ENCODE measurements around the gene PPP6C.
"Not testable (repeated sequence)": the region's sequence is repeated elsewhere in the genome, so short reads cannot be mapped to it uniquely, and the experiment has no call there.

PPP6C gene

DNA sequence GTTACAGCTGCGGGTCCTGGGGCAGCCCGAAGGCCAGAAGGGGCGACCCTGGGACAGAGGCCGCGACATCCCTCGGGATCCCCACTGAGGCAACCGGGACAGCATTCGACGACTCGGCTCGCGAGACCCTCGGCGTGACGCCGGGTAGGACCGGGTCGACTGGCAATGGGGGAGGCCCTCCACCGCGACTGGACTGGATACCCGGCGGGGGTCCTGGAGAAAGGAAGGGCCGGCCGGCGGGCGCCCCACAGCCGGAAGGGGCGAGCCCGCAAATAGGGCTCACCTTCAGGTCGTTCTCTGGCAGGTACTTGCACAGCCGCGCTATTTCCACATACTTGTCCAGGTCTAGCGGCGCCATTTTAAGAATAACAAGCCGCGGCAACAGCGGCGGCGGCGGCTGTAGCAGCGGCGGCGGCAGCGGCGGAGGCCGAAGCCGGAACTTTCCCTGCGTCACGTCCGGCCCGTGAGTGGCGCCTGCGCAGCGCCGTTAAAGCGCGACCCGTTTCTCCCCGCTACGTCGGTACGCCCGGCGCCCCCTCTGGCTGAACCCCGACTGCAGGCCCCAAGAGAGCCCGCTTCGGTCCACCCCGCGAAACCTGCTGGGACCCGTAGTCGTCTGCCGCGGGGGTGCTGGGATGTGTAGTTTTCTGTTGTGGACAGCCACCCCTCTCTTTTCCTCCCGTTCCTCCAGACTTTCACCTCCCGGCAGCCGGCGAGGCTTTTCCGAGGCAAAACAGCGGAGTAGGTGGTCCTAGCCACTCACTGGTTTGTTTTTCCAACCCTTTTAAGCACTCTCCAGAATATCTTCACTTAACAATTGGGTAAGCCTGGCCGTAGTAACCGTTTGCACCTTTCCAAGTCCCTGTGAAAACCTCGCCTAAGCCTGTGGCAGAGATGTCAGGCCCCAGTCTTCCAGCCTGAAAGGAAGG, at the start of gene PPP6C:
Gene PPP6C, minus strand, starts transcription at position 443 of the 929 bp plus-strand sequence. Its CDS starts 85 bp downstream, at position 358.
- peak; percentile 95 for DNase-seq

DNA sequence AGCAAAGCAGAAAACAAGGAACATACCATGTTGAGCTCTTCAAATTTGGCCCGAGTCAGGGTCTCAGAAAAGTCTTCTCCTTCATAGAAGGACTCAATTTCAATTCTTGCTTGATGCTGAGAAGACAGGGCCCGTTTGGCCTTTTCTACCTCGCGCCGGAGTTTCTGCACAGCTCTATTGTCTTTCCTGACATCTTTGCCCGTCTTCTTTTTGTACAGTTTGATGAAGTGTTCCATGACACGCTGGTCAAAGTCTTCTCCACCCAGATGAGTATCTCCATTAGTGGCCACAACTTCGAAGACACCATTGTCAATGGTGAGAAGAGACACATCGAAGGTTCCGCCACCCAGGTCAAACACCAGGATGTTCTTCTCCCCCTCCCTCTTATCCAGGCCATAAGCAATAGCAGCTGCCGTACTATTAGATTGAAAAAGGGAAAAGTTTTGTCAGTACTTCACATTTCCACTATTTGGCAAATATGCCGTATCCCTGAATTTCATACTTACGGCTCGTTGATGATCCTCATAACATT, 49.4 kb upstream of the PPP6C start:
- no peak for DNase-seq

DNA sequence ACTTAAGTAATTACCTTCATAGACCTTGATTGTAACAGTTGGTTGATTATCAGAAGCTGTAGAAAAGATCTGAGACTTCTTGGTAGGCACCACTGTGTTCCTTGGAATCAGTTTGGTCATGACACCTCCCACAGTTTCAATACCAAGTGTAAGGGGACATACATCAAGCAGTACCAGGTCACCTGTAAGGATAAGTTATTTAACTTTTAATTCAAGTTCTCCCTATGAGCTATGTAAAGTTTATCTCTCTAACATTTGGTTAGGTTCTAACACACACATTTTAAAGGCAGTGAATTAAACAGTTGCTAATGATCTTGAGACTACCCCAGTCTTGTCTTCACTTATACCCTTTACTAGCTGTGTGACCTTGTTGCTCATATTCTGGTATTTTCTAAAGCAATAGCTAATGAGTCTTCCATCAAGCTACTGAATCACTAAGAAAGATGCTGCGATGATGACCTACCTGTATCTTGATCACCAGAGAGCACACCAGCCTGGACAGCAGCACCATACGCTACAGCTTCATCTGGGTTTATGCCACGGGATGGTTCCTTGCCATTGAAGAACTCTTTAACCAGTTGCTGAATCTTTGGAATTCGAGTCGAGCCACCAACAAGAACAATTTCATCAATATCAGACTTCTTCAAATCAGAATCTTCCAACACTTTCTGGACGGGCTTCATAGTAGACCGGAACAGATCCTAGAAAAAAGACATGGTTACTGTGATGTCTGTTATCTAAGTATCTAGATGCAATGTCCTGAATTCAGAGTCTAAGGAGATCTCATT, 48.7 kb upstream of the PPP6C start:
- no peak for DNase-seq

DNA sequence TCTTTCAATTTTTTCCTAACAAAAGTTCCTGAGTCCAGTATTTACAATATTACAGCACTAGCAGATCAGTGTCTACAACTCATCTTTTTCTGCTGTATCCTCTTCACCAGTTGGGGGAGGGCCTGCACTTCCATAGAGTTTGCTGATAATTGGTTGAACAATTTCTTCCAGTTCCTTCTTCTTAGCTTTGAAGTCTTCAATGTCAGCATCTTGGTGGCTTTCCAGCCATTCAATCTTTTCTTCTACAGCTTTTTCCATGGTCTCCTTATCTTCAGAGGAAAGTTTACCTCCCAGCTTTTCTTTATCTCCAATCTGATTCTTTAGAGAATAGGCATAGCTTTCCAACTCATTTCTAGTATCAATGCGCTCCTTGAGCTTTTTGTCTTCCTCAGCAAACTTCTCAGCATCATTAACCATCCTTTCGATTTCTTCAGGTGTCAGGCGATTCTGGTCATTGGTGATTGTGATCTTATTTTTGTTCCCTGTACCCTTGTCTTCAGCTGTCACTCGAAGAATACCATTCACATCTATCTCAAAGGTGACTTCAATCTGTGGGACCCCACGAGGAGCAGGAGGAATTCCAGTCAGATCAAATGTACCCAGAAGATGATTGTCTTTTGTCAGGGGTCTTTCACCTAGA, 47.0 kb upstream of the PPP6C start:
- not testable (repeated sequence) for DNase-seq

DNA sequence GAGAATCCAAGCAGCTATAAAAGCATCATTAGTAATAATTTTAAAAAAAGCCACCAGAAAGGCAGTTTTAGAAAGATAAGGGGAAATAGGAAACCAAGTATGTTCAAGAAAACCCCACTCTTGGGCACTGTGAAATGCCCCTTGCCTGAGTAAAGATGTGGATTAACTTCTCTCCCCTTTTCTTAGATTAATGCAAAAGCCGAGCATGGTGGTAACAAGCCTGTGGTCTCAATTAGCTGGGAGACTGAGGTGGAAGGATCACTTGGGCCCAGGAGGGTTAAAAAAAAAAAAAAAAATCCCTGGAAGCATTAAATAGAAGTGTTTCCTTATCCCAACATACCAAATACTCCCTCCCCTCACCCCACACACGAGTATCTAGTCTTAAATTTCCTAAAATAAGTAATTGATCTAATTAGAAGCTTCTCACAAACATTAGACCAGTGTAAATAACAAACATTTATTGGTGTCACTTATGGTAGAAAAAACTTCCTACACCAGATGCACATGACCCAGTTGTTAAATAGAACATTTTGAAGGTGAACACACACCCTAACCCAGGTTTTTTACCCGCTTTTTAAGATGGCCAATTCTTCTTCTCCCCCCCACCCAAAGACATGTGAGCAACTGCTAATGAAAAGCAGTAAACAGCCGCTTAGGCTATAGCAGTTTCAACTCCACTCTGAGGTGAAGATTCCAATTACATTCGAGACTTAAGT, 46.4 kb upstream of the PPP6C start:
- DNase-seq: no peak

DNA sequence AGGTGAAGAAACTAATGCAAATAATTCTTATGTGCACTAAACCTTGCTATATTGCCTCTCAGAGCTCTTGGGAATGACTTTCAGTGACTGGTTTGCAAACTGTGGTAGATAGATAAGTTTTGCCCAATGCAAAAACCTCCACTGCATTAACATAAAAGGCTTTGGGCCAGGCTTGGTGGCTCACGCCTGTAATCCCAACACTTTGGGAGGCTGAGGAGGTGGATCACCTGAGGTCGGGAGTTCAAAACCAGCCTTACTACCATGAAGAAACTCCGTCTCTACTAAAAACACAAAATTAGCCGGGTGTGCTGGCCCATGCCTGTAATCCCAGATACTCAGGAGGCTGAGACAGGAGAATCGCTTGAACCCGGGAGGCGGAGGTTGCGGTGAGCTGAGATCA, 44.5 kb upstream of the PPP6C start:
- DNase-seq: not testable (repeated sequence)

DNA sequence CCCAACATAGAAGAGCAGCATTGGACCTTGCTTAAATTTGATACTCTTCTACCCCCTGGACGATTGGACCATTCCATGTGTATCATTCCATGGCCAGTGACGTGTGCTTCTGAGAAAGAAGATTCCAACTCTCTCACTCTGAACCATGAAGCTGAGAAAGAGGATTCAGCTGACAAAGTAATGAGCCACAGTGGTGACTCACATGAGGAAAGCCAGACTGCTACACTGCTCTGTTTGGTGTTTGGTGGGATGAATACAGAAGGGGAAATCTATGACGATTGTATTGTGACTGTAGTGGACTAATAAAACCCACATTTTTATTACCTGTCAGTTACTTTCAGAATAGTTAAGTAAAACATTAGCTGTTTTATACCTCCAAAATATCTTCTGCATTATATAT, 44.1 kb upstream of the PPP6C start:
- no peak for DNase-seq

DNA sequence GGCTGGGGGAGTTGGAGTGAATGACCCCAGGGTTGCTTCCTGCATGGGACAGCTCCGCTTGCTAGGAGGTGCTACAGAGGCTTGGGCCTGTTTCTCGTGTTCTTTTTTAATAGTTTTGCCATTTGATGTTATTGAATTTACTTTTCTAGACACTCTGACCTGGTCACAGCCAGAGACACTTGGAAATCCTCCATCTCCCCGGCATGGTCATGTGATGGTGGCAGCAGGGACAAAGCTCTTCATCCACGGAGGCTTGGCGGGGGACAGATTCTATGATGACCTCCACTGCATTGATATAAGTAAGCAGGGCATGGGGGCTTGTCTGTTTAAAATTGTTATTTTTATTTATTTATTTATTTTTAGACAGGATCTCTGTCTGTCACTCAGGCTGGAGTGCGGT, 38.2 kb upstream of the PPP6C start:
- DNase-seq: no peak

DNA sequence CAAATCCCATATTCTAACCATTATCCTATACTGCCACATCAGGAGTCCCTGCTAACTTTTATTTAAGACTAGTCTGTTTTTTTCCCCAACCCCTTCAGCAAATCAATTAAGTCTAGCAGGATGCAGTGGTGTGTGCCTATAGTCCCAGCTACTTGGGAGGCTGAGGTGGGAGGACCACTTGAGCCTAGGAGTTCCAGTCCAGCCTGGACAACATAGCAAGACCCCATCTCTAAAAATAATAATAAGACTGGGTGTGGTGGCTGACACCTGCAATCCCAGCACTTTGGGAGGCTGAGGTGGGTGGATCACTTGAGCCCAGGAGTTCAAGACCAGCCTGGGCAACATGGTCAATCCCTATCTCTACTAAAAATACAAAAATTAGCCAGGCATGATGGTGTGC, 35.3 kb upstream of the PPP6C start:
- not testable (repeated sequence) for DNase-seq

DNA sequence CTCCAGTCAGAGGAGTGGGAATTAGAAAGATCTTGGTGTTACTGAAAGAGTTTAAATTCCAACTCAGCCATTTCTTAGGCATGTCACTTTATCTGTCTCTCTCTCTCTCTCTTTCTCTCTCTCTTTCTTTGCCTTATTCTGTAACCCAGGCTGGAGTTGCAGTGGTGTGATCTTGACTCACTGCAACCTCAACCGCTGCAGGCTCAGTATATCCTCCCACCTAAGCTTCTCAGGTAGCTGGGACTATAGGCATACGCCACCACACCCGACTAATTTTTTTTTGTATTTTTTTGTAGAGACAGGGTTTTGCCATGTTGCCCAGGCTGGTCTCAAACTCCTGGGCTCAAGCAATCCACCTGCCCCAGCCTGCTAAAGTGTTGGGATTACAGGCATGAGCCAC, 29.0 kb upstream of the PPP6C start:
- no peak for DNase-seq

DNA sequence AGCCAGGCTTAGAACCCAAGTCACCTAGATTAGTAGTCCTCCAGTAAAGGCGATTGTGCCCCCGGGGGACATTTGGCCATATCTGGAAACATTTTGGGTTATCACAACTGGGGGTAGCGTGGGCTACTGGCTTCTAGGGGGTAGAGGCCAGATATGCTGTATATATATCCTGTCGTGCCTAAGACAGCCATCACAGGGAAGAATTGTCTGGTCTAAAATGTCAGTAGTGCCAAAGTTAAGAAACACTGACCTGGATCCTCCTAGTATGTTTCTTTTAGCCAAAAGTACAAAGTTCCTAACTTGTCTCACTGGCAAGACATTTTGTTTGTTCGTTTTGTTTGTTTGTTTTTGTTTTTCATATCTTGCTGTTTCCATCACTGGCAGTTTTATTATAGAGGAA, 24.6 kb upstream of the PPP6C start:
- DNase-seq: no peak

DNA sequence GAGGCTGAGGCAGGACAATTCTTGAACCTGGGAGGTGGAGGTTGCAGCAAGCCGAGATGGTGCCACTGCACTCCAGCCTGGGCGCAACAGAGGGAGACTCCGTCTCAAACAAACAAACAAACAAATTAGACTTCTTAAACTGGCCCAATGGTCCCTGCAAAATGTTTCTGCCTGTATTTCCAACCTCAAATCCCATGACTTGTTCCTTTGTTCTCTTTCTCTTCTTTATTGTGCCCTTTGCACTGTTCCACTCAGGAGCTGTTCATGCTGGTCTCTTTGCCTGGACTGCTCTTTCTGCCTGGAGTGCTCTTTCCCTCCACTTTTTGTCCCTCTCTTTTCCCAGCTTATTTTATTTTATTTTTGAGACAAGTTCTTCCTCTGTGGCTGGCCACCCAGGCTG, 14.9 kb upstream of the PPP6C start:
- DNase-seq: no peak

DNA sequence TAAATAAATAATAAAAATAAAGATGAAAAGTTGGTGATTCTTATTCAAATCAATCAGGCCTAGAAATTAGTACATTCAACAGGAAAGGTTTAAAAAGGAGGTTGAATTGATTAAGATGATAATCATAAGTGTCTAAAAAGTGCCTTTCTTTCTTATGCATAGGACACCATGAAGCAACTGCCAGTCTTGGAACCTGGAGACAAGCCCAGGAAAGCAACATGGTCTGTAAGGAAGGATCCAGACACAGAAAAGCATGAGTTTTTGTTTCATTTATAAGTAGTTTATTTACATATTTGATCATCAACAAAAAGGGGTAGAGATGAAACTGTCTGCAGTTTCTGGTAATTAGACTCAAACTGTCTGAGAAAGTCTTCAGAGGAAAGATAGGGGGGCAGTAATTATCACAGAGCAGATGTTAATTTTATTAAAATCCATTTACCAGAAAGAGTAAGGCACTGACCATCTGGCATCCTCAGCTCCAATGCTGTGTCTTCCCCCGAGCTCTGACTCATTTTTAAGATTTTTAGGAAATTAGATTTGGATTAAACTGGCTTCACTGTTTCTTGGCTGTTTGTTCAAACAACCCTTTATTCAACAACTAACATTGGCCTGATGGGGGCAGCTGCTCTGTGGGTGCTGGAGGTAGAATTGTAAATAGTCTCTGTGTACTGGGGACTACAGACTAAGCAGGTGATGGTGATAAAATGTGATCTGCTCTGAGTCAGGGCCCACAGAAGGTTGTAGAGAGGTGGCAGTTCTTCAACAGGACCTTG, 13.4 kb upstream of the PPP6C start:
- no peak for DNase-seq

DNA sequence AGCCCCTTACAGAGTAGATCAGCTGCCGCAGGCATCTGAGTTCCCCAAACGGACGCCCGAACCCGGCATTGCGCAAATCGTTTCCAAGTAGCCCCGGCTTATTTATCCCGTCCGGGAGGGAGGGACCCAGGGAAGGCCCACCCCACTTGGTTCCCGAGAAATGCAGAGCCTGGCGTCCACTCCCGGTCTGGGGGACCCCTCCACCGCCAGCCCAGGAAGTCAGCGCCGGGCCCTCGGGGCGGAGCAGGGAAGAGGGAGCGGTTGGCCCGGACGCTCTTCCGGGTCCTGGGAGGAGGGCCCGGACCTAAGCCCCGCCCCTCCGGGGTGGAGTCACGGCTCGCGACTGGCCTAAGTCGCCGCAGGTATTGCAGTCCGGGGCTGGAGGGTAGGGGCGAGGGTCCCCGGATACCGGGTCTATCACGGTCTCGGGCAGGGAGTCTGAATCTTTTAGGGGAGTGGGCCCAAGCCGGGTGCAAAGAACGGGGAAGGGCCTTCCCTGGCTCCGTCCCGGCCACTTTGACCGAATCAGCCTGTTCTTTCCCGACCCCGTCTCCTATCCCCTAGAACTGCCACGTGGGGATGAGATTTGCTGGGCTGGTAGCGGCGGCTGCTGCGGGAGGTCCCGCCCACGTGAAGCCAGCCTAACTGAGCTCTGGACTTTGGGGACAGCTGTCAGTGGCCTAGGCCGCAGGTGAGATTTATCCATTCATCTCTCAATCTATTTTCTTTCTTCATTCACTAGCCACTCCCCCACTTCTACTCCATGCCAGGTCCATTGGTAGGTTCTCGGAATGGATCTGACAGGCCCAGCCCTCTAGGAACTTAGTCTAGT, 10.8 kb upstream of the PPP6C start, which contains the start of gene RABEPK:
Gene RABEPK, plus strand, starts transcription at position 327 of the 832 bp plus-strand sequence. CDS start 2,472 bp downstream, outside the sequence.
- DNase-seq: peak; percentile 75

DNA sequence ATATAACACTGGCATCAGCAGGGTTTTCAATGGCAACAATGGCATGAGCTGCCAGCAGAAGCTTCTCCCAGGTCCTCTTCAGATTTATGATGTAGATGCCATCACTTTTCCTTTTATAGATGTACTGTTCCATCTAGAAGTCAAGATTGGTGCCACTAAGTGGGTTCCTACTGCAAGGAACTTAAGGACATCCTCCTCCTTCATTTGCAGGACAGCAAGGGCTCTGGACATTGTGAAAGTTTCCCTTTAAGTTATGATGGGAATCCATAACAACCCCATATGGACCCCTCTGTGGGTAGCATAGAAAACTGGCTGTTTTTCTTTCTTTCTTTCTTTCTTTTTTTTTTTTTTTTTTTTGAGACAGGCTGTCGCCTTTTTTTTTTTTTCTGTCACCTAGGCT, 6.0 kb upstream of the PPP6C start:
- not testable (repeated sequence) for DNase-seq

DNA sequence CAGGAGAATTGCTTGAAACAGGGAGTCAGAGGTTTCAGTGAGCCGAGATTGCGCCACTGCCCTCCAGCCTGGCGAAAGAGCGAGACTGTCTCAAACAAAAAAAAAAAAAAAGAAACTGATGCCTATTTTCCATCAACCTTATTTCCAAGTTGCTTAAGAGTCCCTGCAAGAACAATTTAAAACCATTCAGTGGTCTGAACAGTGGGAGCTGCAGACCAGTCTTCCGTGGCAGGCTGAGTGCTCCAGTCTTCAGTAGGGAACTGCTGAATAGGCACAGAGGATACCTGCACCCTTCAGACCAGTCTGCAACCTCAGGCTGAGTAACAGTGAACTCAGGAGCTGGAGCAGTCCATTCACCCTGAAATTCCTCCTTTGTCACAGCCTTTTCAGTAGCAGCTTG, 4.9 kb upstream of the PPP6C start:
- DNase-seq: not testable (repeated sequence)

DNA sequence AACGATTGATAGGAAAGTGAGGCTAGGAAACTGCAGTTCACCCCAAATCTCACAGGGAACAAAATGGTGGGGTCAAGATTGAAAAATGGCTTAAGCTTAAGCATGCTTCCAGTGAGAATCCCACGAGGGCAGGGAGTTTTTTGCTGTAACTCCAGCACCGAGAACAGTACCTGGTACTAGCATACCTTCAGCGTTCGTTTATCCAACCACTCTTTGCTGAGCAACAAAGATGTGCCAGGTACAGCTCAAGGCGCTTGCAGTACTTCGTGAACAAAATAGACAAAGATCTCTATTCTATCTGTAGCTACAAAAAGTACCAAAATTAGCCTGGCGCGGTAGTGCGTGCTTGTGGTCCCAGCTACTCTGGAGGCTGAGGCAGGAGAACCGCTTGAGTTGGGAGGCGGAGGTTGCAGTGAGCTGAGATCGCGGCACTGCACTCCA, 778 bp upstream of the PPP6C start:
- no peak for DNase-seq

DNA sequence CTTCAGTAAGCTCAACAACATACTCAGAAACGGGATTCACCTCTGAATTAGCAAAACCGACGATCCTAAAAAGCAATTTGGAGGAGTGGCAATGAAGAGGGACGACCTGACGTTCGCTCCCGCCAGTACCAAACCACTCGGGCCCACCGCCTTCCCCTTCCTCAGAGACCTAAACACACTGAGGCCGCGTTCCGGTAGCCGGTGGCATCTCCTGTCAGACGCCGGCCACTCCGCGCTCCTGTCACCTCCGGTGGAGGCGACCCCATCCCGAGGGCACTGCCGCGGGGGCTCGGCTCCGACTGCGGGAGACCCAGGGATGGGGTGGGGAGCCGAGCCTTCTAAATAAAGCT, 617 bp downstream of the PPP6C start:
- DNase-seq: no peak

DNA sequence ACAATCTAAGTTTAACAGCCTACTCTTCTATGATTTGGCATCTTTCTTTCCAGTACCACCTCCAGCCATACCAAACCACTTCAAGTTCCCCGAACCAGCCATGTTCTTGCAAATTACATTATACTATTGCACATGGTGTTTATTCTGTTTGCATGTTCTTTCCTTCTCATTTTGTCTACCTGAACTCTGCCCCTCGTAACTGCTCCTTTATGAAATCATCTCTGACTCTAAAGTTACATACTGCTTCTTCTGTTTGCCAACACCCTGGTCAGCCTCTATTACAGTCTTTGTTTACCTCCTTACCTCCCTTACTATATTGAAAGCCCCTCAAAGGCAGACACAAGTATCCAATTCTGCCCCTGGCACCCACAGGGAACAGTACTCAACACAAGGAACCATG, 6.0 kb downstream of the PPP6C start:
- no peak for DNase-seq

DNA sequence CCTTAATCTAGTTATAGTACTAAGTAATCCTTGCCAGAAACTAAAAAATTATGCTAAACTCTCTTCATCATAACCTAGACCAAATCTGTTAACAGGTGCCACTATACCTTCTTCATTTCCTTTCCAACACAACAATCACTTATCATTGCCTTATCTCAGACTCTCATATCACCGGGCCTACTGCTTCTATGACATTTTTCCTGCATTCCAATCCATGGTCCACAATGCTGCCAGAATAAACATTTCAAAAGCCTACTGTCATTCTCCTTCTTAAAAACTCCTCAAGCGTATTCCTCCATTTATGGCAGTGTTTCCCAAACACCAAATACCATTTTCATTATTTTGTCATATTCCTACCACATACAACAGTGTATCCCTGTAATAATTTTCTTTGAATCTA, 6.5 kb downstream of the PPP6C start:
- DNase-seq: no peak

DNA sequence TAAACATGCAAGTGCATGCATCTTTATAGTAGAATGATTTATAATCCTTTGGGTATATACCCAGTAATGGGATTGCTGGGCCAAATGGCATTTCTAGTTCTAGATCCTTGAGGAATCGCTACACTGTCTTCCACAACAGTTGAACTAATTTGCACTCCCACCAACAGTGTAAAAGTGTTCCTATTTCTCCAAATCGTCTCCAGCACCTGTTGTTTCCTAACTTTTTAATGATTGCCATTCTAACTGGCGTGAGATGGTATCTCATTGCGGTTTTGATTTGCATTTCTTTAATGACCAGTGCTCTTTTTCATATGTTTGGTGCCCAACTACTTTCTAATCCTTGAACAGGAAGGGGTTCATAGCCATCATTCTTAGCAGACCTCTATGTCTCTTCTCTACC, 7.8 kb downstream of the PPP6C start:
- not testable (repeated sequence) for DNase-seq
